SK-N-SH treated with all-trans-retinoic acid at 6 μM for 48 hours (cell line): Measurements from ENCODE around the gene FBP2.

Experiments used
- ATAC-seq: fragments of 200-7000 bp; cut with Tn5 transposase; 3 replicates; pipeline ENCODE4 v1.9.1; 2020; ENCODE audit warnings: mild to moderate bottlenecking, moderate library complexity
- ARNTL ChIP-seq: fragments of 450-650 bp; formaldehyde crosslinking; IDR thresholded peaks from 2 replicates; pipeline ENCODE4 v1.5.0; 2020; ENCODE audit warnings: low read depth, mild to moderate bottlenecking, moderate library complexity, borderline replicate concordance
- BACH2 ChIP-seq: fragments of 250-450 bp; sonication (Bioruptor Pico); IDR thresholded peaks from 2 replicates; pipeline ENCODE4 v1.9.0; 2021; ENCODE audit warnings: mild to moderate bottlenecking, borderline replicate concordance
- CREB5 ChIP-seq: fragments of 250-450 bp; sonication (Bioruptor Pico); IDR thresholded peaks from 2 replicates; pipeline ENCODE4 v1.5.1; 2020; ENCODE audit warnings: low read depth, mild to moderate bottlenecking, moderate library complexity
- CSDC2 ChIP-seq: fragments of 250-450 bp; sonication (Bioruptor Pico); IDR thresholded peaks from 2 replicates; pipeline ENCODE4 v1.5.0; 2020; ENCODE audit warnings: mild to moderate bottlenecking, moderate library complexity
- ESRRG ChIP-seq: fragments of 250-450 bp; sonication (Bioruptor Pico); IDR thresholded peaks from 2 replicates; pipeline ENCODE4 v1.6.1; 2021; ENCODE audit warnings: mild to moderate bottlenecking
- GLIS3 ChIP-seq: fragments of 250-450 bp; sonication (Bioruptor Pico); IDR thresholded peaks from 2 replicates; pipeline ENCODE4 v1.5.0; 2020; ENCODE audit warnings: mild to moderate bottlenecking, moderate library complexity
- ISL1 ChIP-seq: fragments of 250-450 bp; sonication (Bioruptor Pico); IDR thresholded peaks from 2 replicates; pipeline ENCODE4 v2.1.2; 2022; ENCODE audit warnings: mild to moderate bottlenecking, moderate library complexity
- OSR1 ChIP-seq: fragments of 250-450 bp; sonication (Bioruptor Pico); IDR thresholded peaks from 2 replicates; pipeline ENCODE4 v1.8.0; 2022; ENCODE audit warnings: moderate library complexity, mild to moderate bottlenecking, inconsistent platforms
- PATZ1 ChIP-seq: fragments of 250-450 bp; sonication (Bioruptor Pico); IDR thresholded peaks from 2 replicates; pipeline ENCODE4 v1.8.0; 2020; ENCODE audit warnings: mild to moderate bottlenecking, moderate library complexity, borderline replicate concordance
- POU6F1 ChIP-seq: fragments of 250-450 bp; sonication (Bioruptor Pico); IDR thresholded peaks from 2 replicates; pipeline ENCODE4 v1.8.0; 2021; ENCODE audit warnings: low read depth, mild to moderate bottlenecking, moderate library complexity, borderline replicate concordance
- PPARA ChIP-seq: fragments of 250-450 bp; sonication (Bioruptor Pico); IDR thresholded peaks from 2 replicates; pipeline ENCODE4 v1.5.0; 2020; ENCODE audit warnings: mild to moderate bottlenecking, borderline replicate concordance
- RARB ChIP-seq: fragments of 250-450 bp; sonication (Bioruptor Pico); IDR thresholded peaks from 2 replicates; pipeline ENCODE4 v1.8.0; 2021; ENCODE audit warnings: mild to moderate bottlenecking, moderate library complexity
- SNAI2 ChIP-seq: fragments of 250-450 bp; sonication (Bioruptor Pico); IDR thresholded peaks from 2 replicates; pipeline ENCODE4 v1.5.0; 2020; ENCODE audit warnings: mild to moderate bottlenecking, moderate library complexity
- TCF4 ChIP-seq: fragments of 250-450 bp; sonication (Bioruptor Pico); IDR thresholded peaks from 2 replicates; pipeline ENCODE4 v1.8.0; 2021; ENCODE audit warnings: mild to moderate bottlenecking, moderate library complexity, borderline replicate concordance
- TOX ChIP-seq: fragments of 250-450 bp; sonication (Bioruptor Pico); IDR thresholded peaks from 2 replicates; pipeline ENCODE4 v1.8.0; 2021; ENCODE audit warnings: mild to moderate bottlenecking, moderate library complexity, borderline replicate concordance
- ZC3H10 ChIP-seq: fragments of 250-450 bp; sonication (Bioruptor Pico); IDR thresholded peaks from 2 replicates; pipeline ENCODE4 v1.5.1; 2021; ENCODE audit warnings: mild to moderate bottlenecking, moderate library complexity
- ZFP3 ChIP-seq: fragments of 250-450 bp; sonication (Bioruptor Pico); IDR thresholded peaks from 2 replicates; pipeline ENCODE4 v1.5.0; 2020; ENCODE audit warnings: mild to moderate bottlenecking, moderate library complexity
- ZFP30 ChIP-seq: fragments of 450-650 bp; formaldehyde crosslinking; IDR thresholded peaks from 2 replicates; pipeline ENCODE4 v1.5.0; 2022; ENCODE audit warnings: mild to moderate bottlenecking, moderate library complexity
- ZNF565 ChIP-seq: fragments of 450-650 bp; formaldehyde crosslinking; conservative IDR thresholded peaks from 2 replicates; pipeline ENCODE4 v1.5.0; 2020; ENCODE audit warnings: low read depth, mild to moderate bottlenecking, moderate library complexity
- ZNF70 ChIP-seq: fragments of 450-650 bp; formaldehyde crosslinking; IDR thresholded peaks from 2 replicates; pipeline ENCODE4 v1.5.0; 2020; ENCODE audit warnings: mild to moderate bottlenecking, moderate library complexity
- ZNF8 ChIP-seq: fragments of 450-650 bp; formaldehyde crosslinking; IDR thresholded peaks from 2 replicates; pipeline ENCODE4 v1.5.0; 2020; ENCODE audit warnings: mild to moderate bottlenecking, moderate library complexity
- TF ChIP-seq, protein P1 (sequence below): fragments of 250-450 bp; sonication (Bioruptor Pico); IDR thresholded peaks from 2 replicates; pipeline ENCODE4 v1.5.1; 2021; ENCODE audit warnings: mild to moderate bottlenecking, moderate library complexity

The FBP2 gene

DNA sequence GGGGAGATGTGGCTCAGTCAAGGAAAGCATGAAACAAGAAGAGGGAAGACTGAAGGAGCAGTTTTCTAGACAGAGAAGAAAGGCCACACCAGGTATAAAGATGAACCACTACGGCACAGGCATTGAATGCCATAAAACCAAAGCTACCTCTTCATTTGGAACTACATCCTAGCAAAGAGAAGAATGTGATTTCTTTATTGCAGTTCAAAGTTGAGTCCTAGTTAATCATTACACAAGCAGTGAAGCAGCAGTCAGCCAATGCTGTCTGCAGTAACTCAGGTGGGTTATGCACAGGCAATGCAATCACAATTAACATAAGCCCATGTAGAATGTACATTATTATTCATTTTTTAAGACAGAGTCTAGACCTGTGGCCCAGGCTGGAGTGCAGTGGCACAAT, 60.5 kb downstream of the FBP2 start:
- no peak for TF ChIP-seq BACH2
- TF ChIP-seq TOX (CRISPR knock-in tag) = no peak
- no peak for TF ChIP-seq OSR1 (CRISPR knock-in tag)
- no peak for TF ChIP-seq RARB (CRISPR knock-in tag)
- no peak for TF ChIP-seq ZNF70 (CRISPR knock-in tag)
- TF ChIP-seq ZFP30 (CRISPR knock-in tag) = no peak
- no peak for TF ChIP-seq ZFP3
- no peak for TF ChIP-seq GLIS3 (CRISPR knock-in tag)
- no peak for TF ChIP-seq PPARA (CRISPR knock-in tag)
- no peak for TF ChIP-seq SNAI2 (CRISPR knock-in tag)
- no peak for TF ChIP-seq POU6F1 (CRISPR knock-in tag)
- no peak for TF ChIP-seq TCF4
- TF ChIP-seq, protein P1, sequence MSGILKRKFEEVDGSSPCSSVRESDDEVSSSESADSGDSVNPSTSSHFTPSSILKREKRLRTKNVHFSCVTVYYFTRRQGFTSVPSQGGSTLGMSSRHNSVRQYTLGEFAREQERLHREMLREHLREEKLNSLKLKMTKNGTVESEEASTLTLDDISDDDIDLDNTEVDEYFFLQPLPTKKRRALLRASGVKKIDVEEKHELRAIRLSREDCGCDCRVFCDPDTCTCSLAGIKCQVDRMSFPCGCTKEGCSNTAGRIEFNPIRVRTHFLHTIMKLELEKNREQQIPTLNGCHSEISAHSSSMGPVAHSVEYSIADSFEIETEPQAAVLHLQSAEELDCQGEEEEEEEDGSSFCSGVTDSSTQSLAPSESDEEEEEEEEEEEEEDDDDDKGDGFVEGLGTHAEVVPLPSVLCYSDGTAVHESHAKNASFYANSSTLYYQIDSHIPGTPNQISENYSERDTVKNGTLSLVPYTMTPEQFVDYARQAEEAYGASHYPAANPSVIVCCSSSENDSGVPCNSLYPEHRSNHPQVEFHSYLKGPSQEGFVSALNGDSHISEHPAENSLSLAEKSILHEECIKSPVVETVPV = no peak
- no peak for TF ChIP-seq PATZ1 (CRISPR knock-in tag)
- TF ChIP-seq ZNF565 (CRISPR knock-in tag) = no peak
- ATAC-seq = no peak

DNA sequence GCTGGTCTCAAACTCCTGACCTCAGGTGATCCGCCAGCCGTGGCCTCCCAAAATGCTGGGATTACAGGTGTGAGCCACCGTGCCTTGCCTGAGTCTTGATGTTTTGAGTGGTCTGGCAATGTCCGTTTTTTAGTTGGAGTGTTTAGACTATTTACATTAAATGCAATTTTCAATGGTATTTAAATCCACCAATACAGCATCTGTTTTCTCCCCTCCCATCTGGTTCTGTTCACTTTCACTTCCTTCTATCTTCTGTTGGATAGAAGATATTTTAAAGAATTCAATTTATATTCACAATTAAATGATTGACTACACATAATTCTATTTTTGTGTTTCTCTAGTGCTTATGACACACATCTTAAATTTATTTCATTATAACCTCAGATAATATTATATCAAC, 64.7 kb downstream of the FBP2 start:
- no peak for ATAC-seq
- TF ChIP-seq ZFP3 (no peak), OSR1 (CRISPR knock-in tag) (no peak), ZNF565 (CRISPR knock-in tag) (no peak), ESRRG (CRISPR knock-in tag) (no peak), TCF4 (no peak), ARNTL (CRISPR knock-in tag) (no peak), RARB (CRISPR knock-in tag) (no peak), CSDC2 (CRISPR knock-in tag) (no peak), ZNF8 (CRISPR knock-in tag) (no peak), TOX (CRISPR knock-in tag) (no peak), CREB5 (no peak), GLIS3 (CRISPR knock-in tag) (no peak), POU6F1 (CRISPR knock-in tag) (no peak), PPARA (CRISPR knock-in tag) (no peak), ISL1 (CRISPR knock-in tag) (no peak), ZFP30 (CRISPR knock-in tag) (no peak), PATZ1 (CRISPR knock-in tag) (no peak), ZC3H10 (CRISPR knock-in tag) (no peak)
- TF ChIP-seq, all 23 proteins: peak for 0
